ENCODE measurements around the gene ENTPD8.

DNA sequence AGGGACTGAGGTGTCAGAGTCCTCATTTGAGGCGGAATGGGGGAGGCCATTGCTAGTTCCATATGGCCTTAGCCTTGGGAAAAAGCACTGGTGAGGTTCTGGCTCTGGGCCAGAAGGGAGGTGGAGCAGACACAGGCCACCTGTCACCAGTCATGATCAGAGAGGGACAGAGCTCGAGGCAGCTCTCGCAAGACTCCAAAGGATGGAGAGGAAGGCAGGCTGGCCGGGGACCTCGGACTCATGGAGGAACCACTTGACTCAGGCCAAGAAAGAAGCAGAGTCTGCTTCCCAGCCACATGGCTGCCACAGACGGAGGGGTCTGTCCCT, 47.1 kb upstream of the ENTPD8 start:
- no peak for TF ChIP-seq POLR2A (IDR thresholded peaks at IDR 0.05)
- TF ChIP-seq, protein P1, sequence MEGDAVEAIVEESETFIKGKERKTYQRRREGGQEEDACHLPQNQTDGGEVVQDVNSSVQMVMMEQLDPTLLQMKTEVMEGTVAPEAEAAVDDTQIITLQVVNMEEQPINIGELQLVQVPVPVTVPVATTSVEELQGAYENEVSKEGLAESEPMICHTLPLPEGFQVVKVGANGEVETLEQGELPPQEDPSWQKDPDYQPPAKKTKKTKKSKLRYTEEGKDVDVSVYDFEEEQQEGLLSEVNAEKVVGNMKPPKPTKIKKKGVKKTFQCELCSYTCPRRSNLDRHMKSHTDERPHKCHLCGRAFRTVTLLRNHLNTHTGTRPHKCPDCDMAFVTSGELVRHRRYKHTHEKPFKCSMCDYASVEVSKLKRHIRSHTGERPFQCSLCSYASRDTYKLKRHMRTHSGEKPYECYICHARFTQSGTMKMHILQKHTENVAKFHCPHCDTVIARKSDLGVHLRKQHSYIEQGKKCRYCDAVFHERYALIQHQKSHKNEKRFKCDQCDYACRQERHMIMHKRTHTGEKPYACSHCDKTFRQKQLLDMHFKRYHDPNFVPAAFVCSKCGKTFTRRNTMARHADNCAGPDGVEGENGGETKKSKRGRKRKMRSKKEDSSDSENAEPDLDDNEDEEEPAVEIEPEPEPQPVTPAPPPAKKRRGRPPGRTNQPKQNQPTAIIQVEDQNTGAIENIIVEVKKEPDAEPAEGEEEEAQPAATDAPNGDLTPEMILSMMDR (IDR thresholded peaks at IDR 0.05): no peak

Measured in breast epithelium (tissue), 3 donors.